A549 (cell line): ENCODE data around the gene EEIG1. TPM values are rescaled to one million over a fixed set of nuclear protein-coding genes. Genes with fewer than 3 reads are reported as not detected.
A peak's percentile ranks its signal among the peaks of the same experiment; 100 is the strongest.

Source experiments
- ATAC-seq, 2 experiments: fragments of 200-7000 bp in 1 of 2; fragments of >200 bp in 1 of 2; cut with Nextera tagmentation in 1 of 2; cut with Tn5 transposase in 1 of 2; 3 replicates each; pipeline versions ENCODE4 v1.8.0 to v1.9.1; 2018 to 2020; ENCODE audit warnings: mild to moderate bottlenecking in 1 of 2, moderate library complexity in 1 of 2
- CTCF ChIA-PET: fragments of 300-600 bp; sonication (Branson Sonifier 250); formaldehyde crosslinking; extraction: SDS; loops from one replicate; lab custom pipeline; 2021; ENCODE audit warnings: antibody characterized with exemption, inconsistent platforms; lab: Yijun Ruan, JAX
- POLR2A ChIA-PET: fragments of 350-600 bp; formaldehyde crosslinking; extraction: SDS; loops from one replicate; lab custom pipeline; 2021; ENCODE audit warnings: antibody characterized with exemption, inconsistent platforms; lab: Yijun Ruan, JAX
- DNase-seq, 2 experiments: peaks; one replicate each; pipeline versions ENCODE4 v3.0.0 to v3.0.0-alpha.2; 2011 to 2016; ENCODE audit warnings: low read depth in 1 of 2, low spot score in 1 of 2
- FAIRE-seq: peaks from 2 replicates; lab custom pipeline; 2011; peaks lifted over from hg19 to GRCh38; lab: Jason Lieb, UNC
- H3K27ac ChIP-seq, 2 experiments: fragments of >200 bp; sonication (Bioruptor Twin); formaldehyde crosslinking; 3 replicates each; pipeline ENCODE4 v1.5.1; 2016 to 2017
- H3K4me1 ChIP-seq: fragments of >200 bp; sonication (Bioruptor Twin); formaldehyde crosslinking; 3 replicates; pipeline ENCODE4 v1.6.1; 2016
- H3K4me2 ChIP-seq: fragments of >200 bp; sonication (Bioruptor Twin); formaldehyde crosslinking; 3 replicates; pipeline ENCODE4 v1.6.1; 2016
- H3K4me3 ChIP-seq: fragments of >200 bp; sonication (Bioruptor Twin); formaldehyde crosslinking; 3 replicates; pipeline ENCODE4 v1.5.1; 2016
- H3K9me3 ChIP-seq: fragments of >200 bp; sonication (Bioruptor Twin); formaldehyde crosslinking; 3 replicates; pipeline ENCODE4 v1.6.1; 2016
- ATOH8 ChIP-seq: fragments of 250-450 bp; sonication (Bioruptor Pico); IDR thresholded peaks from 2 replicates; pipeline ENCODE4 v1.5.0; 2020; ENCODE audit warnings: low read depth, mild to moderate bottlenecking, moderate library complexity
- EHMT2 ChIP-seq: fragments of 200-600 bp; sonication (generic); IDR thresholded peaks from 2 replicates; pipeline ENCODE4 v1.6.1; 2016; ENCODE audit warnings: antibody characterized with exemption, low read depth, mild to moderate bottlenecking, moderate library complexity
- EP300 ChIP-seq, 2 experiments: fragments of >200 bp; sonication (Bioruptor Twin); formaldehyde crosslinking; IDR thresholded peaks; 2 replicates in 1 of 2; 3 replicates in 1 of 2; pipeline ENCODE4 v1.6.1; 2016 to 2017
- FOSL2 ChIP-seq, 2 experiments: fragments of 450-650 bp in 1 of 2; fragments of >200 bp in 1 of 2; sonication (Bioruptor Twin) in 1 of 2; formaldehyde crosslinking; IDR thresholded peaks; 2 replicates each; pipeline versions ENCODE4 v1.5.0 to v1.6.1; 2016 to 2020; ENCODE audit warnings: mild to moderate bottlenecking in 1 of 2, moderate library complexity in 1 of 2
- FOXS1 ChIP-seq: fragments of 250-450 bp; sonication (Bioruptor Pico); IDR thresholded peaks from 2 replicates; pipeline ENCODE4 v1.5.0; 2020; ENCODE audit warnings: mild to moderate bottlenecking, moderate library complexity
- GATA3 ChIP-seq: IDR thresholded peaks from 2 replicates; pipeline ENCODE4 v1.6.1; 2012; ENCODE audit warnings: borderline replicate concordance
- HEYL ChIP-seq: fragments of 250-450 bp; sonication (Bioruptor Pico); IDR thresholded peaks from 2 replicates; pipeline ENCODE4 v1.8.0; 2021; ENCODE audit warnings: mild to moderate bottlenecking, moderate library complexity
- HOXA7 ChIP-seq: fragments of 250-450 bp; sonication (Bioruptor Pico); IDR thresholded peaks from 2 replicates; pipeline ENCODE4 v1.5.0; 2020; ENCODE audit warnings: mild to moderate bottlenecking, moderate library complexity
- HOXB13 ChIP-seq: fragments of 250-450 bp; sonication (Bioruptor Pico); IDR thresholded peaks from 2 replicates; pipeline ENCODE4 v1.5.0; 2020; ENCODE audit warnings: low read depth, mild to moderate bottlenecking, moderate library complexity
- JUN ChIP-seq, 2 experiments: fragments of >200 bp; sonication (Bioruptor Twin); formaldehyde crosslinking; IDR thresholded peaks; 2 replicates in 1 of 2; 3 replicates in 1 of 2; pipeline ENCODE4 v1.6.1; 2016 to 2017
- MAFK ChIP-seq: fragments of 450-650 bp; IDR thresholded peaks from 2 replicates; pipeline ENCODE4 v1.6.1; 2014; ENCODE audit not compliant: partially characterized antibody
- MAX ChIP-seq: IDR thresholded peaks from 2 replicates; pipeline ENCODE4 v1.6.1; 2012
- NFE2L2 ChIP-seq: fragments of 150-350 bp; conservative IDR thresholded peaks from 2 replicates; pipeline ENCODE4 v1.6.1; 2014; ENCODE audit warnings: low read length
- POLR2A ChIP-seq: IDR thresholded peaks from 2 replicates; pipeline ENCODE4 v1.6.1; 2012; ENCODE audit warnings: mild to moderate bottlenecking, low read length
- RAD21 ChIP-seq, 2 experiments: fragments of >200 bp in 1 of 2; sonication (Bioruptor Twin) in 1 of 2; formaldehyde crosslinking in 1 of 2; IDR thresholded peaks in 1 of 2; conservative IDR thresholded peaks in 1 of 2; 2 replicates in 1 of 2; 3 replicates in 1 of 2; pipeline ENCODE4 v1.6.1; 2012 to 2018; ENCODE audit warnings: inconsistent platforms in 1 of 2
- RARB ChIP-seq: fragments of 250-450 bp; sonication (Bioruptor Pico); IDR thresholded peaks from 2 replicates; pipeline ENCODE4 v1.8.0; 2021; ENCODE audit warnings: mild to moderate bottlenecking, moderate library complexity
- RFX5 ChIP-seq: fragments of 450-650 bp; IDR thresholded peaks from 2 replicates; pipeline ENCODE4 v1.7.1; 2014; ENCODE audit warnings: antibody characterized with exemption, mild to moderate bottlenecking, moderate library complexity
- RNF2 ChIP-seq: fragments of 200-600 bp; sonication (generic); IDR thresholded peaks from 2 replicates; pipeline ENCODE4 v1.6.1; 2016; ENCODE audit warnings: low read depth, mild to moderate bottlenecking, antibody characterized with exemption, moderate library complexity, borderline replicate concordance
- SMC3 ChIP-seq: fragments of >200 bp; sonication (Bioruptor Twin); formaldehyde crosslinking; IDR thresholded peaks from 3 replicates; pipeline ENCODE4 v1.6.1; 2018; ENCODE audit warnings: inconsistent platforms
- ZNF302 ChIP-seq: fragments of 250-450 bp; sonication (Bioruptor Pico); IDR thresholded peaks from 2 replicates; pipeline ENCODE4 v1.9.0; 2021; ENCODE audit warnings: inconsistent platforms, mild to moderate bottlenecking, moderate library complexity
- whole genome bisulfite sequencing: methylation state at CpG from one replicate; pipeline ENCODE4 v1.1.6; 2017; ENCODE audit errors: missing lambda C conversion rate; 5-methylcytosine and 5-hydroxymethylcytosine counted together
- polyA plus RNA-seq, 4 experiments: library from polyadenylated mRNA; depleted of rRNA in 3 of 4; stranded (reverse); fragments of >200 nt; fragmentation: RNase III in 1 of 4; extraction: RNeasy Plus Mini Kit Qiagen cat#74134 plus additional on column Dnase treatment in 1 of 4; gene quantifications; 2 replicates in 3 of 4; 3 replicates in 1 of 4; pipeline ENCODE4 v1.2.3, GENCODE V29; 2011 to 2017
- TF ChIP-seq, protein P1 (sequence below): IDR thresholded peaks from 2 replicates; pipeline ENCODE4 v1.6.1; 2012; ENCODE audit warnings: low read depth, borderline replicate concordance
- TF ChIP-seq, protein P2 (sequence below): fragments of >200 bp; sonication (Bioruptor Twin); formaldehyde crosslinking; IDR thresholded peaks from 3 replicates; pipeline ENCODE4 v1.6.1; 2016
- TF ChIP-seq, protein P3 (sequence below): fragments of >200 bp; sonication (Bioruptor Twin); formaldehyde crosslinking; IDR thresholded peaks from 2 replicates; pipeline ENCODE4 v1.6.1; 2016
- TF ChIP-seq, protein P4 (sequence below): fragments of 450-650 bp; IDR thresholded peaks from 2 replicates; pipeline ENCODE4 v1.6.1; 2014; ENCODE audit warnings: antibody characterized with exemption

EEIG1 gene
- polyA plus RNA-seq, 2 of the 4 experiments (the other 2 are of a cell fraction) = 30.3 to 33.0 TPM

- H3K4me3 ChIP-seq = no peak overlapping the region
- DNase-seq (peak; percentile 80 to 96), ATAC-seq (peak; percentile 94 to 97), FAIRE-seq (no peak)
- POLR2A ChIA-PET = interaction anchor here (0.6 kb wide), 2 partner anchors 13 to 36 kb away, joined by 3 to 4 read pairs; no protein-coding TSS in a partner anchor
- H3K27ac ChIP-seq = peak overlapping the region; percentile 90 to 91
- CTCF ChIA-PET = interaction anchor here (0.6 to 9.0 kb wide), 10 partner anchors 10 to 267 kb away, joined by 3 to 69 read pairs (median 5); partner anchors contain the start of gene TOR2A
- 19% methylated on average over 18 of the region's 18 CpGs for WGBS
- TF ChIP-seq, protein P1, sequence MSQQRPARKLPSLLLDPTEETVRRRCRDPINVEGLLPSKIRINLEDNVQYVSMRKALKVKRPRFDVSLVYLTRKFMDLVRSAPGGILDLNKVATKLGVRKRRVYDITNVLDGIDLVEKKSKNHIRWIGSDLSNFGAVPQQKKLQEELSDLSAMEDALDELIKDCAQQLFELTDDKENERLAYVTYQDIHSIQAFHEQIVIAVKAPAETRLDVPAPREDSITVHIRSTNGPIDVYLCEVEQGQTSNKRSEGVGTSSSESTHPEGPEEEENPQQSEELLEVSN = peak; percentile 78
- TF ChIP-seq RNF2 = no peak
- peak; percentile 16; the same call in 1 of the 2 replicates for TF ChIP-seq ZNF302 (CRISPR knock-in tag)
- TF ChIP-seq NFE2L2 = peak; percentile 98
- peak in 1 of 2 experiments; percentile 83; a peak in 3 of 5 replicates for TF ChIP-seq JUN (IDR thresholded peaks at IDR 0.05)
- no peak for TF ChIP-seq RARB (CRISPR knock-in tag)
- TF ChIP-seq, protein P2, sequence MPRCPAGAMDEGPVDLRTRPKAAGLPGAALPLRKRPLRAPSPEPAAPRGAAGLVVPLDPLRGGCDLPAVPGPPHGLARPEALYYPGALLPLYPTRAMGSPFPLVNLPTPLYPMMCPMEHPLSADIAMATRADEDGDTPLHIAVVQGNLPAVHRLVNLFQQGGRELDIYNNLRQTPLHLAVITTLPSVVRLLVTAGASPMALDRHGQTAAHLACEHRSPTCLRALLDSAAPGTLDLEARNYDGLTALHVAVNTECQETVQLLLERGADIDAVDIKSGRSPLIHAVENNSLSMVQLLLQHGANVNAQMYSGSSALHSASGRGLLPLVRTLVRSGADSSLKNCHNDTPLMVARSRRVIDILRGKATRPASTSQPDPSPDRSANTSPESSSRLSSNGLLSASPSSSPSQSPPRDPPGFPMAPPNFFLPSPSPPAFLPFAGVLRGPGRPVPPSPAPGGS = 0 out of 3 replicates have a peak, but pooled peaks have one; percentile 34
- TF ChIP-seq RFX5 = peak; percentile 21; the same call in 1 of the 2 replicates
- TF ChIP-seq, protein P3, sequence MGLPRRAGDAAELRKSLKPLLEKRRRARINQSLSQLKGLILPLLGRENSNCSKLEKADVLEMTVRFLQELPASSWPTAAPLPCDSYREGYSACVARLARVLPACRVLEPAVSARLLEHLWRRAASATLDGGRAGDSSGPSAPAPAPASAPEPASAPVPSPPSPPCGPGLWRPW = no peak
- no peak for TF ChIP-seq FOSL2 (IDR thresholded peaks at IDR 0.05)
- peak; percentile 76 for TF ChIP-seq FOSL2 (CRISPR knock-in tag; IDR thresholded peaks at IDR 0.05)
- peak; percentile 77 for TF ChIP-seq FOXS1 (CRISPR knock-in tag)
- peak; percentile 75; the same call in 1 of the 2 replicates for TF ChIP-seq HOXB13 (CRISPR knock-in tag)
- TF ChIP-seq MAX = peak; percentile 88
- peak; percentile 34; the same call in 1 of the 2 replicates for TF ChIP-seq HOXA7 (CRISPR knock-in tag)
- peak; percentile 19; the same call in 1 of the 2 replicates for TF ChIP-seq POLR2A
- TF ChIP-seq EP300 (IDR thresholded peaks at IDR 0.05) = peak; percentile 29 to 53; a peak in 2 of 5 replicates
- TF ChIP-seq ATOH8 = peak; percentile 67; the same call in 1 of the 2 replicates
- TF ChIP-seq MAFK = peak; percentile 98
- TF ChIP-seq EHMT2 = no peak
- TF ChIP-seq SMC3 = 0 out of 3 replicates have a peak, but pooled peaks have one; percentile 16
- TF ChIP-seq HEYL (CRISPR knock-in tag) = peak; percentile 20; the same call in 1 of the 2 replicates
- TF ChIP-seq, protein P4, sequence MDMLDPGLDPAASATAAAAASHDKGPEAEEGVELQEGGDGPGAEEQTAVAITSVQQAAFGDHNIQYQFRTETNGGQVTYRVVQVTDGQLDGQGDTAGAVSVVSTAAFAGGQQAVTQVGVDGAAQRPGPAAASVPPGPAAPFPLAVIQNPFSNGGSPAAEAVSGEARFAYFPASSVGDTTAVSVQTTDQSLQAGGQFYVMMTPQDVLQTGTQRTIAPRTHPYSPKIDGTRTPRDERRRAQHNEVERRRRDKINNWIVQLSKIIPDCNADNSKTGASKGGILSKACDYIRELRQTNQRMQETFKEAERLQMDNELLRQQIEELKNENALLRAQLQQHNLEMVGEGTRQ = no peak
- TF ChIP-seq RAD21 (conservative IDR thresholded peaks at IDR 0.05 in 1 of 2, IDR thresholded peaks at IDR 0.05 in 1 of 2) = peak in 1 of 2 experiments; percentile 35; a peak in 2 of 5 replicates
- TF ChIP-seq GATA3 = peak; percentile 87
- peaks cover 42% of the 10 kb centered on the region for H3K4me1 ChIP-seq
- peaks cover 9% of the 10 kb centered on the region; the same call in 1 of the 3 replicates for H3K9me3 ChIP-seq
- H3K4me2 ChIP-seq = peak overlapping the region; percentile 58
These were observed 21.1 kb upstream of the EEIG1 start for GRCh38 chr9:128001779-128002298.
